GM18858 (cell line): ENCODE results near the gene ACCSL.

ENCODE experiments used
- ATAC-seq: cut with Tn5 transposase; IDR thresholded peaks from one replicate; pipeline ENCODE4 v1.9.1; 2021; ENCODE audit not compliant: unreplicated experiment

The ACCSL gene

GRCh38 chr11:44017443-44018126, 30.2 kb upstream of the ACCSL start:
- no peak for ATAC-seq

GRCh38 chr11:44018127-44018521, 29.7 kb upstream of the ACCSL start:
- no peak for ATAC-seq

- ATAC-seq: no peak
Observed at GRCh38 chr11:44018829-44019228, 29.0 kb upstream of the ACCSL start.

GRCh38 chr11:44024977-44025376, 22.8 kb upstream of the ACCSL start:
- ATAC-seq: no peak

- no peak for ATAC-seq
Observed at GRCh38 chr11:44025727-44026126, 22.1 kb upstream of the ACCSL start.

GRCh38 chr11:44028401-44028800, 19.4 kb upstream of the ACCSL start:
- no peak for ATAC-seq

GRCh38 chr11:44028816-44029506, 18.8 kb upstream of the ACCSL start:
- no peak for ATAC-seq

- ATAC-seq: no peak
Observed at GRCh38 chr11:44029507-44029845, 18.3 kb upstream of the ACCSL start.

- ATAC-seq: no peak
Observed at GRCh38 chr11:44029977-44030911, 17.5 kb upstream of the ACCSL start.

- ATAC-seq: no peak
Observed at GRCh38 chr11:44030996-44031395, 16.8 kb upstream of the ACCSL start.

- ATAC-seq: no peak
Observed at GRCh38 chr11:44031549-44031948, 16.2 kb upstream of the ACCSL start.

GRCh38 chr11:44032299-44033085, 15.3 kb upstream of the ACCSL start:
- no peak for ATAC-seq

- ATAC-seq: no peak
Observed at GRCh38 chr11:44033411-44033850, 14.3 kb upstream of the ACCSL start.

GRCh38 chr11:44033856-44034255, 13.9 kb upstream of the ACCSL start:
- ATAC-seq: no peak

GRCh38 chr11:44034639-44035038, 13.1 kb upstream of the ACCSL start:
- ATAC-seq: no peak

GRCh38 chr11:44036811-44037657, 10.7 kb upstream of the ACCSL start:
- ATAC-seq: no peak

- ATAC-seq: no peak
Observed at GRCh38 chr11:44037658-44037998, 10.2 kb upstream of the ACCSL start.

GRCh38 chr11:44043157-44043556, 4.6 kb upstream of the ACCSL start:
- ATAC-seq: no peak

- no peak for ATAC-seq
Observed at GRCh38 chr11:44046182-44046581, 1.6 kb upstream of the ACCSL start.

GRCh38 chr11:44047298-44047697, 483 bp upstream of the ACCSL start:
- no peak for ATAC-seq
